Small intestine (tissue), 7 donors: ENCODE results near the gene HSPB7. TPM values are rescaled to one million over a fixed set of nuclear protein-coding genes. Genes with fewer than 3 reads are reported as not detected.

Experiments used
- DNase-seq, 2 donors: peaks; one replicate each; pipeline versions ENCODE4 v3.0.0 to v3.0.0-alpha.2; 2013
- FAIRE-seq: peaks from 2 replicates; lab custom pipeline; 2012; peaks lifted over from hg19 to GRCh38; lab: Jason Lieb, UNC
- H3K27ac ChIP-seq, 3 donors: one replicate each; pipeline ENCODE4 v1.5.1; 2013; ENCODE audit warnings: low read length in 2 of 3, mild to moderate bottlenecking in 2 of 3, control low read depth in 1 of 3, inconsistent platforms in 1 of 3, low read depth in 1 of 3, moderate library complexity in 1 of 3
- H3K27me3 ChIP-seq, 3 donors: one replicate each; pipeline ENCODE4 v1.6.1; 2013; ENCODE audit warnings: low read length in 3 of 3, inconsistent platforms in 1 of 3; ENCODE audit not compliant: control insufficient read depth in 3 of 3, insufficient read depth in 3 of 3
- H3K36me3 ChIP-seq, 3 donors: one replicate each; pipeline ENCODE4 v1.6.1; 2013; ENCODE audit warnings: low read length in 3 of 3, inconsistent platforms in 1 of 3, low read depth in 1 of 3, mild to moderate bottlenecking in 1 of 3, moderate library complexity in 1 of 3; ENCODE audit not compliant: control insufficient read depth in 3 of 3, insufficient read depth in 2 of 3
- H3K4me1 ChIP-seq, 3 donors: one replicate each; pipeline ENCODE4 v1.6.1; 2013; ENCODE audit warnings: low read length in 2 of 3, inconsistent platforms in 1 of 3, low read depth in 1 of 3, mild to moderate bottlenecking in 1 of 3, moderate library complexity in 1 of 3; ENCODE audit not compliant: control insufficient read depth in 3 of 3, insufficient read depth in 2 of 3
- H3K4me3 ChIP-seq, 3 donors: one replicate each; pipeline ENCODE4 v1.5.1; 2013; ENCODE audit warnings: low read length in 3 of 3, control low read depth in 1 of 3, inconsistent platforms in 1 of 3, low read depth in 1 of 3, mild to moderate bottlenecking in 1 of 3, moderate library complexity in 1 of 3
- H3K9me3 ChIP-seq, 2 donors: one replicate each; pipeline ENCODE4 v1.6.1; 2013; ENCODE audit warnings: low read depth in 1 of 2, low read length in 1 of 2; ENCODE audit not compliant: control insufficient read depth in 2 of 2, insufficient read depth in 1 of 2
- WGBS, 3 donors: extraction: QIAGEN DNeasy Blood & Tissue Kit; methylation state at CpG; one replicate each; pipeline ENCODE4 v1.1.7; 2013; 5-methylcytosine and 5-hydroxymethylcytosine counted together
- polyA plus RNA-seq, 4 donors: library from polyadenylated mRNA; stranded (reverse) in 3 of 4; unstranded in 1 of 4; fragments of 200-250 nt in 3 of 4; fragments of 120-200 nt in 1 of 4; gene quantifications; one replicate each; pipeline versions ENCODE4 v1.2.1 to v1.2.3, GENCODE V29; 2013
- donor health status: healthy with polysubstance abuse.
- donor health status: control.
- donor health status: control.
- donor health status: Bipolar disorder and iron deficiency.
- donor health status: healthy.

HSPB7 gene
- polyA plus RNA-seq, 4 donors: 1.1 to 63.5 (median 14.1) TPM

GRCh38 chr1:16011936-16012589, 5.8 kb downstream of the HSPB7 start:
- Histone ChIP-seq H3K36me3 (no peaks in the 10 kb centered on the region), H3K4me3 (peak overlapping the region in 1 of 3 donors; percentile 40), H3K27ac (no peak overlapping the region), H3K9me3 (no peaks in the 10 kb centered on the region), H3K27me3 (no peaks in the 10 kb centered on the region), H3K4me1 (peaks cover 0 to 23% (median 0%) of the 10 kb centered on the region in 3 donors)
- FAIRE-seq (no peak), DNase-seq (no peak)
- 89 to 95% (median 94%) methylated on average over 11 of the region's 11 CpGs for WGBS, 3 donors

GRCh38 chr1:16010837-16011236, 7.0 kb downstream of the HSPB7 start:
- WGBS, 3 donors: 90 to 98% (median 97%) methylated on average over 3 of the region's 3 CpGs
- no peak for FAIRE-seq
- Histone ChIP-seq H3K36me3 (no peaks in the 10 kb centered on the region), H3K9me3 (no peaks in the 10 kb centered on the region), H3K4me3 (no peak overlapping the region), H3K27ac (no peak overlapping the region), H3K4me1 (peaks cover 0 to 23% (median 0%) of the 10 kb centered on the region in 3 donors), H3K27me3 (no peaks in the 10 kb centered on the region)
- no peak for DNase-seq

- FAIRE-seq (no peak), DNase-seq (no peak)
- WGBS, 3 donors: 85 to 91% (median 86%) methylated on average over 11 of the region's 11 CpGs
- H3K36me3 ChIP-seq: no peaks in the 10 kb centered on the region
- no peak overlapping the region for H3K4me3 ChIP-seq
- no peak overlapping the region for H3K27ac ChIP-seq
- no peaks in the 10 kb centered on the region for H3K9me3 ChIP-seq
- peaks cover 0 to 18% (median 0%) of the 10 kb centered on the region in 3 donors for H3K4me1 ChIP-seq
- no peaks in the 10 kb centered on the region for H3K27me3 ChIP-seq
These were observed 8.2 kb downstream of the HSPB7 start for GRCh38 chr1:16009678-16010077.

- FAIRE-seq: no peak
- no peak overlapping the region for H3K27ac ChIP-seq
- 2 to 5% (median 3%) methylated on average over 4 of the region's 4 CpGs for WGBS, 3 donors
These were observed 8.8 kb downstream of the HSPB7 start for GRCh38 chr1:16009030-16009460.

GRCh38 chr1:16007671-16008341, 10.0 kb downstream of the HSPB7 start:
- no peaks in the 10 kb centered on the region for H3K36me3 ChIP-seq
- FAIRE-seq (no peak), DNase-seq (no peak)
- WGBS, 3 donors: 68 to 77% (median 72%) methylated on average over 6 of the region's 6 CpGs
- no peak overlapping the region for H3K4me3 ChIP-seq
- H3K27me3 ChIP-seq: no peaks in the 10 kb centered on the region
- H3K4me1 ChIP-seq: peaks cover 0 to 6% (median 0%) of the 10 kb centered on the region in 3 donors
- H3K9me3 ChIP-seq: no peaks in the 10 kb centered on the region
- no peak overlapping the region for H3K27ac ChIP-seq

More at GRCh38 chr1:16009030-16009460, 8.8 kb downstream of the HSPB7 start:
- Histone ChIP-seq H3K27me3 (no peaks in the 10 kb centered on the region), H3K4me1 (peaks cover 0 to 15% (median 0%) of the 10 kb centered on the region in 3 donors), H3K4me3 (no peak overlapping the region), H3K36me3 (no peaks in the 10 kb centered on the region), H3K9me3 (no peaks in the 10 kb centered on the region)
- DNase-seq: peak; percentile 61 to 81

GRCh38 chr1:16006552-16007485, 11.0 kb downstream of the HSPB7 start:
- H3K4me3 ChIP-seq: no peak overlapping the region
- no peak overlapping the region for H3K27ac ChIP-seq
- no peaks in the 10 kb centered on the region for H3K9me3 ChIP-seq
- WGBS, 3 donors: 65 to 70% (median 66%) methylated on average over 9 of the region's 9 CpGs
- no peak for FAIRE-seq
- DNase-seq: no peak
- H3K27me3 ChIP-seq: no peaks in the 10 kb centered on the region
- H3K36me3 ChIP-seq: no peaks in the 10 kb centered on the region
- no peaks in the 10 kb centered on the region for H3K4me1 ChIP-seq

GRCh38 chr1:16006010-16006409, 11.8 kb downstream of the HSPB7 start:
- no peaks in the 10 kb centered on the region for H3K27me3 ChIP-seq
- WGBS, 3 donors: 74 to 86% (median 83%) methylated on average over 10 to 11 of the region's 11 CpGs
- FAIRE-seq: no peak
- H3K9me3 ChIP-seq: no peaks in the 10 kb centered on the region
- H3K27ac ChIP-seq: no peak overlapping the region
- no peaks in the 10 kb centered on the region for H3K4me1 ChIP-seq
- no peak overlapping the region for H3K4me3 ChIP-seq
- H3K36me3 ChIP-seq: no peaks in the 10 kb centered on the region
- no peak for DNase-seq

GRCh38 chr1:16005597-16005996, 12.2 kb downstream of the HSPB7 start:
- no peak overlapping the region for H3K4me3 ChIP-seq
- 77 to 81% (median 79%) methylated on average over 5 of the region's 5 CpGs for WGBS, 3 donors
- FAIRE-seq: no peak
- no peak overlapping the region for H3K27ac ChIP-seq
- no peaks in the 10 kb centered on the region for H3K36me3 ChIP-seq
- H3K9me3 ChIP-seq: no peaks in the 10 kb centered on the region
- DNase-seq: no peak
- H3K27me3 ChIP-seq: no peaks in the 10 kb centered on the region
- no peaks in the 10 kb centered on the region for H3K4me1 ChIP-seq
